GM06990 (cell line): ENCODE data around the gene REEP5.

ENCODE experiments used
- DNase-seq: peaks from one replicate; pipeline ENCODE4 v3.0.0-alpha.2; 2011; ENCODE audit not compliant: insufficient read length; ENCODE audit errors: extremely low read depth
- H3K27me3 ChIP-seq: replicated peaks from 2 replicates; pipeline ENCODE4 v1.6.0; 2011; ENCODE audit warnings: low read length; ENCODE audit not compliant: control insufficient read depth, insufficient read depth
- H3K36me3 ChIP-seq: 2 replicates; pipeline ENCODE4 v1.5.1; 2011; ENCODE audit warnings: low read length; ENCODE audit not compliant: control insufficient read depth, insufficient read depth
- H3K4me3 ChIP-seq: replicated peaks from 2 replicates; pipeline ENCODE4 v1.5.1; 2011; ENCODE audit warnings: low read depth, mild to moderate bottlenecking, control low read depth, low read length
- TF ChIP-seq, protein P1 (sequence below): IDR thresholded peaks from 2 replicates; pipeline ENCODE4 v1.5.1; 2011; ENCODE audit warnings: low read length, control low read depth, mild to moderate bottlenecking, inconsistent platforms; ENCODE audit not compliant: insufficient read depth, poor library complexity, severe bottlenecking

The REEP5 gene

DNA sequence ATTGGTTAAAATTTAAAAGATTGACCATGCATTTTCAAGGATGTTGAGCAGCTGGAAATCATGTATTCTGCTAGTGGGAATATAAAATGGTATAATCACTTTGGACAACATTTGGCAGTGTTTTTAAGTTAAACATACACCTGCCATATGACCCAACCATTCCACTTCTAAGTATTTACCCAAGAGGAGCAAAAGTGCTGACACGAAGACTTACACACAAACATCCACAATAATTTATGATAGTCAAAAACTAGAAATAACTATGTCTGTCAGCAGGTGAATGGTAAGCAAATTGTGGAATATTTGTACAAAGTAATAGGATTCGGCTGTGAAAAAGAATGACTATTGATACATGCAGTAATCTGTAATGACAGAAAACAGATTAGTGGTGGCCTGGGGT is 91.6 kb downstream of the REEP5 start:
- Histone ChIP-seq H3K36me3 (no peaks in the 10 kb centered on the region; the same call in 1 of the 2 replicates), H3K4me3 (no peak overlapping the region), H3K27me3 (no peaks in the 10 kb centered on the region)
- DNase-seq = no peak
- TF ChIP-seq, protein P1, sequence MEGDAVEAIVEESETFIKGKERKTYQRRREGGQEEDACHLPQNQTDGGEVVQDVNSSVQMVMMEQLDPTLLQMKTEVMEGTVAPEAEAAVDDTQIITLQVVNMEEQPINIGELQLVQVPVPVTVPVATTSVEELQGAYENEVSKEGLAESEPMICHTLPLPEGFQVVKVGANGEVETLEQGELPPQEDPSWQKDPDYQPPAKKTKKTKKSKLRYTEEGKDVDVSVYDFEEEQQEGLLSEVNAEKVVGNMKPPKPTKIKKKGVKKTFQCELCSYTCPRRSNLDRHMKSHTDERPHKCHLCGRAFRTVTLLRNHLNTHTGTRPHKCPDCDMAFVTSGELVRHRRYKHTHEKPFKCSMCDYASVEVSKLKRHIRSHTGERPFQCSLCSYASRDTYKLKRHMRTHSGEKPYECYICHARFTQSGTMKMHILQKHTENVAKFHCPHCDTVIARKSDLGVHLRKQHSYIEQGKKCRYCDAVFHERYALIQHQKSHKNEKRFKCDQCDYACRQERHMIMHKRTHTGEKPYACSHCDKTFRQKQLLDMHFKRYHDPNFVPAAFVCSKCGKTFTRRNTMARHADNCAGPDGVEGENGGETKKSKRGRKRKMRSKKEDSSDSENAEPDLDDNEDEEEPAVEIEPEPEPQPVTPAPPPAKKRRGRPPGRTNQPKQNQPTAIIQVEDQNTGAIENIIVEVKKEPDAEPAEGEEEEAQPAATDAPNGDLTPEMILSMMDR = no peak
